NCI-H460 (cell line): ENCODE measurements around the gene SEMA6A. TPM values are rescaled to one million over a fixed set of nuclear protein-coding genes. Genes with fewer than 3 reads are reported as not detected.

Experiments used
- DNase-seq: peaks from one replicate; pipeline ENCODE4 v3.0.0-alpha.2; 2016; ENCODE audit warnings: low read depth; ENCODE audit errors: extremely low read depth
- total RNA-seq: library from RNA; depleted of rRNA; stranded (reverse); fragments of >200 nt; shearing (Covaris generic); gene quantifications from 2 replicates; pipeline ENCODE4 v1.2.3, GENCODE V29; 2014

The SEMA6A gene
- total RNA-seq, 1 experiment from 2014 or later, result 0.94 TPM

GRCh38 chr5:116415182-116415581, 159.4 kb downstream of the SEMA6A start:
- no peak for DNase-seq

- no peak for DNase-seq
These were observed 163.5 kb downstream of the SEMA6A start for GRCh38 chr5:116411101-116411571.

- DNase-seq, result no peak
These were observed 164.2 kb downstream of the SEMA6A start for GRCh38 chr5:116410336-116410890.

- DNase-seq, result no peak
These were observed 164.9 kb downstream of the SEMA6A start for GRCh38 chr5:116409591-116410296.

GRCh38 chr5:116406306-116407041, 168.1 kb downstream of the SEMA6A start:
- no peak for DNase-seq

GRCh38 chr5:116404792-116405191, 169.8 kb downstream of the SEMA6A start:
- DNase-seq, result no peak

- no peak for DNase-seq
These were observed 170.6 kb downstream of the SEMA6A start for GRCh38 chr5:116404016-116404415.

- DNase-seq, result no peak
These were observed 172.4 kb downstream of the SEMA6A start for GRCh38 chr5:116402235-116402634.

- no peak for DNase-seq
These were observed 173.0 kb downstream of the SEMA6A start for GRCh38 chr5:116401576-116401975.

GRCh38 chr5:116396476-116397099, 178.0 kb downstream of the SEMA6A start:
- DNase-seq, result no peak

- DNase-seq, result no peak
These were observed 178.9 kb downstream of the SEMA6A start for GRCh38 chr5:116395631-116396203.

GRCh38 chr5:116395226-116395625, 179.4 kb downstream of the SEMA6A start:
- no peak for DNase-seq

GRCh38 chr5:116394186-116394867, 180.3 kb downstream of the SEMA6A start:
- no peak for DNase-seq
